Peyer's patch (tissue), 4 donors: ENCODE measurements around the gene CHST3.

ENCODE experiments used
- POLR2A ChIP-seq, 2 donors: fragments of 450-650 bp; IDR thresholded peaks; one replicate each; pipeline ENCODE4 v1.5.1; 2017; ENCODE audit warnings: antibody characterized with exemption in 2 of 2, mild to moderate bottlenecking in 2 of 2, moderate library complexity in 2 of 2
- TF ChIP-seq, protein P1 (sequence below), 6 experiments: fragments of 450-650 bp in 4 of 6; fragments of 200-600 bp in 2 of 6; sonication (generic) in 1 of 6; IDR thresholded peaks; one replicate each; pipeline ENCODE4 v1.5.1; 2017 to 2019; ENCODE audit warnings: antibody characterized with exemption in 6 of 6, mild to moderate bottlenecking in 3 of 6, moderate library complexity in 1 of 6

DNA sequence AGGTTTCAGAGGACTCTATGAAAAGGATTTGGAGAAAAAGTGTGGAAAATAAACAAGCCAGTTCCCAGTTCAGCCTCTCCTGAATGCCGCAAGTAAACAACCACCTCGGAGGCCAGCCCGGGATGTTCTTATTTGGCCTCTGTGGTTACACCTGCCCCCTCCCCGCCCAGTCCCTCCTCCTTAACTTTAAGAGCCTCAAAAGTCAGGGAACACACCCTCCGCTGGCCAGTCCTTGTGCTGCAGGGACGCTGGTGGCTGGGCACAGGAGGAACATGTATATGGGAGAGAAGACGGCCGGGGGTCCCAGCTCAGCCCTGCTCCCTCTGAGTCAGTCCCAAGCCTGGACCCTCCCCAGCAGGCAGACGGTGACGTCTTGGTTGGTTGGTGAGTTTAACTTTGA is 6.1 kb downstream of the CHST3 start:
- TF ChIP-seq, protein P1, sequence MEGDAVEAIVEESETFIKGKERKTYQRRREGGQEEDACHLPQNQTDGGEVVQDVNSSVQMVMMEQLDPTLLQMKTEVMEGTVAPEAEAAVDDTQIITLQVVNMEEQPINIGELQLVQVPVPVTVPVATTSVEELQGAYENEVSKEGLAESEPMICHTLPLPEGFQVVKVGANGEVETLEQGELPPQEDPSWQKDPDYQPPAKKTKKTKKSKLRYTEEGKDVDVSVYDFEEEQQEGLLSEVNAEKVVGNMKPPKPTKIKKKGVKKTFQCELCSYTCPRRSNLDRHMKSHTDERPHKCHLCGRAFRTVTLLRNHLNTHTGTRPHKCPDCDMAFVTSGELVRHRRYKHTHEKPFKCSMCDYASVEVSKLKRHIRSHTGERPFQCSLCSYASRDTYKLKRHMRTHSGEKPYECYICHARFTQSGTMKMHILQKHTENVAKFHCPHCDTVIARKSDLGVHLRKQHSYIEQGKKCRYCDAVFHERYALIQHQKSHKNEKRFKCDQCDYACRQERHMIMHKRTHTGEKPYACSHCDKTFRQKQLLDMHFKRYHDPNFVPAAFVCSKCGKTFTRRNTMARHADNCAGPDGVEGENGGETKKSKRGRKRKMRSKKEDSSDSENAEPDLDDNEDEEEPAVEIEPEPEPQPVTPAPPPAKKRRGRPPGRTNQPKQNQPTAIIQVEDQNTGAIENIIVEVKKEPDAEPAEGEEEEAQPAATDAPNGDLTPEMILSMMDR (IDR thresholded peaks at IDR 0.05): no peak
- TF ChIP-seq POLR2A (IDR thresholded peaks at IDR 0.05): no peak
